Measurements from ENCODE around the gene AP3M1.
"Not testable (repeated sequence)": the region's sequence is repeated elsewhere in the genome, so short reads cannot be mapped to it uniquely, and the experiment has no call there.

AP3M1 gene

GRCh38 chr10:74156919-74157289 is 6.3 kb upstream of the AP3M1 start:
- DNase-seq (ENCODE audit: extremely low read depth, insufficient read length), result no peak
- Histone ChIP-seq H3K27me3 (replicated peaks; ENCODE audit: control insufficient read depth, insufficient read depth, low read length) (no peaks in the 10 kb centered on the region), H3K36me3 (ENCODE audit: control insufficient read depth, insufficient read depth, low read length) (no peaks in the 10 kb centered on the region; the same call in 1 of the 2 replicates), H3K4me3 (replicated peaks; ENCODE audit: low read depth, low read length) (no peak overlapping the region)
- TF ChIP-seq CTCF (IDR thresholded peaks at IDR 0.05; ENCODE audit: insufficient read depth, low read length, poor library complexity, severe bottlenecking), result no peak

GRCh38 chr10:74153676-74154075 is 3.0 kb upstream of the AP3M1 start:
- Histone ChIP-seq H3K27me3 (replicated peaks; ENCODE audit: control insufficient read depth, insufficient read depth, low read length) (no peaks in the 10 kb centered on the region), H3K4me3 (replicated peaks; ENCODE audit: low read depth, low read length) (peak overlapping the region; percentile 96; the same call in 1 of the 2 replicates), H3K36me3 (ENCODE audit: control insufficient read depth, insufficient read depth, low read length) (no peaks in the 10 kb centered on the region)
- DNase-seq (ENCODE audit: extremely low read depth, insufficient read length), result no peak
- no peak for TF ChIP-seq CTCF (IDR thresholded peaks at IDR 0.05; ENCODE audit: insufficient read depth, low read length, poor library complexity, severe bottlenecking)

GRCh38 chr10:74153123-74153522 is 2.5 kb upstream of the AP3M1 start:
- no peak for TF ChIP-seq CTCF (IDR thresholded peaks at IDR 0.05; ENCODE audit: insufficient read depth, low read length, poor library complexity, severe bottlenecking)
- Histone ChIP-seq H3K27me3 (replicated peaks; ENCODE audit: control insufficient read depth, insufficient read depth, low read length) (no peaks in the 10 kb centered on the region), H3K4me3 (replicated peaks; ENCODE audit: low read depth, low read length) (peak overlapping the region; percentile 96), H3K36me3 (ENCODE audit: control insufficient read depth, insufficient read depth, low read length) (no peaks in the 10 kb centered on the region)
- no peak for DNase-seq (ENCODE audit: extremely low read depth, insufficient read length)

DNA sequence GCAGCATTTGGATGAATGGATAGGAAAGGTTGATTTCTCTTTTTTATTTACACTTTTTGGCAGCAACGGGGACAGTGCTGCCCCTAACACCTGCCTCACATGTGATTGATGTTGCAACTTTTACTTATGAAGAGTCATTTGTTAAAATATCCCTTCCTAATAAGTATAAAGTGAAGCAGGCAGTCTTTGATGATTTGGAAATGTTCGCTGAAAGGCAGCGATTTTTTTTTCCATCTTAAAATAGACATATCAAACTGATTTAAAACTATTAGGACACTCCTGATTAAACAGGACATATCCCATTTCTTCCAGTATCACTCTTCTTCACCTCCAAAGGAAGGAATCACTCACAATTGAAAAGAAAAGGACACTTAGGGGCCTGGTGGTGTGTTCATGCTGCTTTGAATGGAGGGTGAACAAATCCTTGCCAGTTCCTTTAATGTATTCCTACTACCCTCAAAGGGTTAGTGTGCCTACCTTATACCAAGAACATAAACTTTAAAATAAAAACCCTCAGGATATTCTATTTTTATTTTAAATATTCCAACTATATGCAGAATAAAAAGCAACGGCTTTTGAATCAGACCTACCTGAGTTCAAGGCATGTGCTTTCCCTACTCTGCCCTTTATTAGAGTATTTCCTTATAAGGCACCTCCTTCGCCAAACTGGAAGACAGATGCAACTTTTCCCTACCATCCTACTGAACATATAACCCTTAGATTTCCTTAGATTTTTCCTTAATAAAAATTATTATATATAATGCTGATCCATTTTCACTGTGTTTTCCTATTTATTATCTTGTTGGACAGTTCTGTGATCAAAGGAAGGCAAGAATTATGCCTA is 1.5 kb upstream of the AP3M1 start:
- no peak for TF ChIP-seq CTCF (IDR thresholded peaks at IDR 0.05; ENCODE audit: insufficient read depth, low read length, poor library complexity, severe bottlenecking)
- no peak for DNase-seq (ENCODE audit: extremely low read depth, insufficient read length)
- H3K36me3 ChIP-seq (ENCODE audit: control insufficient read depth, insufficient read depth, low read length), result no peaks in the 10 kb centered on the region
- no peaks in the 10 kb centered on the region for H3K27me3 ChIP-seq (replicated peaks; ENCODE audit: control insufficient read depth, insufficient read depth, low read length)
- peak overlapping the region; percentile 96 for H3K4me3 ChIP-seq (replicated peaks; ENCODE audit: low read depth, low read length)

- peak; percentile 44 for TF ChIP-seq CTCF (IDR thresholded peaks at IDR 0.05; ENCODE audit: insufficient read depth, low read length, poor library complexity, severe bottlenecking)
- peak; percentile 94 for DNase-seq (ENCODE audit: extremely low read depth, insufficient read length)
- H3K27me3 ChIP-seq (replicated peaks; ENCODE audit: control insufficient read depth, insufficient read depth, low read length), result no peaks in the 10 kb centered on the region
These were observed 606 bp upstream of the AP3M1 start, which contains the start of gene ADK for GRCh38 chr10:74150990-74151878. Gene ADK, plus strand, starts transcription at chr10:74151221. Its CDS starts 58 bp downstream, at chr10:74151279.

GRCh38 chr10:74146980-74147379 is 3.6 kb downstream of the AP3M1 start:
- not testable (repeated sequence) for H3K4me3 ChIP-seq (replicated peaks; ENCODE audit: low read depth, low read length); H3K27me3 ChIP-seq (replicated peaks; ENCODE audit: control insufficient read depth, insufficient read depth, low read length); DNase-seq (ENCODE audit: extremely low read depth, insufficient read length); H3K36me3 ChIP-seq (ENCODE audit: control insufficient read depth, insufficient read depth, low read length)

More at GRCh38 chr10:74150990-74151878, 606 bp upstream of the AP3M1 start, which contains the start of gene ADK:
- Histone ChIP-seq H3K4me3 (replicated peaks; ENCODE audit: low read depth, low read length) (peak within 1 kb of the TSS; percentile 96), H3K36me3 (ENCODE audit: control insufficient read depth, insufficient read depth, low read length) (no peaks in the 10 kb centered on the region; the same call in 1 of the 2 replicates)

All from GM06990 (cell line).